Psoas muscle (tissue), 8 donors: ENCODE measurements around the gene R3HDM4. TPM values are rescaled to one million over a fixed set of nuclear protein-coding genes. Genes with fewer than 3 reads are reported as not detected.

Source experiments
- ATAC-seq, 4 donors: fragments of 200-7000 bp; cut with Tn5 transposase; one replicate each; pipeline ENCODE4 v1.9.1; 2020; ENCODE audit warnings: moderate library complexity in 3 of 4, mild to moderate bottlenecking in 2 of 4
- DNase-seq, 2 donors: peaks; one replicate each; pipeline ENCODE4 v3.0.0-alpha.2; 2020
- H3K27ac ChIP-seq: fragments of 200-600 bp; one replicate; pipeline ENCODE4 v1.8.0; 2022
- H3K27me3 ChIP-seq, 3 donors: fragments of 200-600 bp in 1 of 3; one replicate each; pipeline versions ENCODE4 v1.6.1 to v1.8.0; 2013 to 2022; ENCODE audit warnings: low read length in 2 of 3, mild to moderate bottlenecking in 2 of 3, moderate library complexity in 1 of 3; ENCODE audit not compliant: insufficient read depth in 3 of 3
- H3K36me3 ChIP-seq, 2 donors: fragments of 200-600 bp in 1 of 2; one replicate each; pipeline versions ENCODE4 v1.6.1 to v1.8.0; 2013 to 2022; ENCODE audit warnings: low read depth in 1 of 2, mild to moderate bottlenecking in 1 of 2, moderate library complexity in 1 of 2; ENCODE audit not compliant: insufficient read depth in 1 of 2
- H3K4me1 ChIP-seq: fragments of 200-600 bp; one replicate; pipeline ENCODE4 v1.8.0; 2022
- H3K4me3 ChIP-seq: fragments of 200-600 bp; one replicate; pipeline ENCODE4 v1.8.0; 2022; ENCODE audit warnings: mild to moderate bottlenecking
- H3K9me3 ChIP-seq: fragments of 200-600 bp; one replicate; pipeline ENCODE4 v1.8.0; 2022
- CTCF ChIP-seq: fragments of 200-600 bp; IDR thresholded peaks from one replicate; pipeline ENCODE4 v1.8.0; 2022; ENCODE audit warnings: antibody characterized with exemption
- WGBS, 3 donors: extraction: QIAGEN DNeasy Blood & Tissue Kit; methylation state at CpG; one replicate each; pipeline versions ENCODE4 v1.1.6 to v1.1.7; 2013; 5-methylcytosine and 5-hydroxymethylcytosine counted together
- intact Hi-C, 2 donors: fragments of 100-400 bp; cut with DNase I; formaldehyde crosslinking; loops; one replicate each; pipeline versions ENCODE4 v1.11.0 to v1.14.2; 2022
- polyA plus RNA-seq, 3 donors: library from polyadenylated mRNA; stranded (reverse); fragments of 200-250 nt; gene quantifications; one replicate each; pipeline ENCODE4 v1.2.3, GENCODE V29; 2013
- total RNA-seq, 4 donors: library from RNA; stranded (reverse); fragmentation: NEBNext Ultra II Directional in 2 of 4; extraction: Animal tissue kit (Norgen Biotek cat#: 25700) in 2 of 4; gene quantifications; one replicate each; pipeline versions ENCODE4 v1.2.1 to v1.2.4, GENCODE V29; 2021 to 2023
- donor health status: healthy with polysubstance abuse.
- donor health status: DM: no; HTN: no; CAD: no; lungs with moderate emphysema.
- donor health status: Bipolar disorder and iron deficiency.
- donor health status: healthy.
- donor health status: DM: yes; HTN: yes; CAD: no.
- donor health status: DM: no; HTN: no; CAD: no.
- donor health status: DM: no; HTN: no; CAD: no.
- donor health status: DM: yes; HTN: yes; CAD: no.

Gene R3HDM4
- total and polyA plus RNA-seq, 7 donors = 17.8 to 92.0 (median 51.0) TPM

DNA sequence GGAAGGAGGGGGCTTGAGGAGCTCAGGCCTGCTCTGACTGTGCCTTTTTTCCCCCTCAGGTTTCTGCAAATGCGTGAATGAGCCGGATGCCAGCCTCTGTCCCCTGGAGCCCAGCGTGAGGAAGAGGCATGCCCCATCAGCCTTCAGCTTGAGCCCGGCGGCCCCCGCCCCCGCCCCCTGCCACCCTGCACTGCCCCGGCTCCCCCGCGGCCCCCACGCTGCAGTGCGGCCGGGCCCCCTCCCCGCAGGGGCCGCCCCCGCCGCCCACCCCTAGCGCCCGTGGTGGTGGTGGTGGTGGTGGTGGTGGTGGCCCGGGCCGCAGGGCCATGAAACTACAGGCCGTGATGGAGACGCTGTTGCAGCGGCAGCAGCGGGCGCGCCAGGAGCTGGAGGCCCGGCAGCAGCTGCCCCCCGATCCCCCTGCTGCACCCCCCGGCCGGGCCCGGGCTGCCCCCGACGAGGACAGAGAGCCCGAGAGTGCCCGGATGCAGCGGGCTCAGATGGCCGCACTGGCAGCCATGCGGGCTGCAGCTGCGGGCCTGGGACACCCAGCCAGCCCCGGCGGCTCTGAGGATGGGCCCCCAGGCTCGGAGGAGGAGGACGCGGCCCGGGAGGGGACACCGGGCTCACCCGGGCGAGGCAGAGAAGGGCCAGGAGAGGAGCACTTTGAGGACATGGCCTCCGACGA, 16.3 kb upstream of the R3HDM4 start:
- H3K27me3 ChIP-seq = no peaks in the 10 kb centered on the region
- ATAC-seq = no peak
- H3K4me3 ChIP-seq = no peak overlapping the region
- no peak for DNase-seq
- TF ChIP-seq CTCF = no peak
- no peak overlapping the region for H3K27ac ChIP-seq
- peaks cover 15% of the 10 kb centered on the region for H3K4me1 ChIP-seq
- intact Hi-C loops = loop anchor here in 1 of 2 donors (10.0 kb wide), 1 partner anchor 285 kb away; no protein-coding TSS in a partner anchor
- no peaks in the 10 kb centered on the region for H3K36me3 ChIP-seq
- 88 to 93% (median 88%) methylated on average over 30 to 51 of the region's 51 CpGs for WGBS, 3 donors
- no peaks in the 10 kb centered on the region for H3K9me3 ChIP-seq

- intact Hi-C loops = loop anchor here in 1 of 2 donors (10.0 kb wide), 1 partner anchor 286 kb away; no protein-coding TSS in a partner anchor
- Histone ChIP-seq H3K27me3 (no peaks in the 10 kb centered on the region), H3K4me3 (no peak overlapping the region), H3K4me1 (peaks cover 8% of the 10 kb centered on the region), H3K27ac (no peak overlapping the region), H3K36me3 (no peaks in the 10 kb centered on the region), H3K9me3 (no peaks in the 10 kb centered on the region)
- DNase-seq (no peak), ATAC-seq (no peak)
- TF ChIP-seq CTCF = no peak
- WGBS, 3 donors = 78 to 92% (median 81%) methylated on average over 18 of the region's 18 CpGs
These were observed 15.6 kb upstream of the R3HDM4 start for GRCh38 chr19:928471-929202.

- Histone ChIP-seq H3K4me1 (peaks cover under 1% of the 10 kb centered on the region), H3K36me3 (no peaks in the 10 kb centered on the region), H3K4me3 (peak overlapping the region; percentile 94), H3K27me3 (no peaks in the 10 kb centered on the region), H3K27ac (no peak overlapping the region), H3K9me3 (no peaks in the 10 kb centered on the region)
- 80 to 84% (median 81%) methylated on average over 11 to 12 of the region's 12 CpGs for WGBS, 3 donors
- TF ChIP-seq CTCF = no peak
- intact Hi-C loops = loop anchor here in 1 of 2 donors (10.0 kb wide), 1 partner anchor 287 kb away; no protein-coding TSS in a partner anchor
- ATAC-seq (no peak), DNase-seq (no peak)
These were observed 14.9 kb upstream of the R3HDM4 start for GRCh38 chr19:927780-928401.

DNA sequence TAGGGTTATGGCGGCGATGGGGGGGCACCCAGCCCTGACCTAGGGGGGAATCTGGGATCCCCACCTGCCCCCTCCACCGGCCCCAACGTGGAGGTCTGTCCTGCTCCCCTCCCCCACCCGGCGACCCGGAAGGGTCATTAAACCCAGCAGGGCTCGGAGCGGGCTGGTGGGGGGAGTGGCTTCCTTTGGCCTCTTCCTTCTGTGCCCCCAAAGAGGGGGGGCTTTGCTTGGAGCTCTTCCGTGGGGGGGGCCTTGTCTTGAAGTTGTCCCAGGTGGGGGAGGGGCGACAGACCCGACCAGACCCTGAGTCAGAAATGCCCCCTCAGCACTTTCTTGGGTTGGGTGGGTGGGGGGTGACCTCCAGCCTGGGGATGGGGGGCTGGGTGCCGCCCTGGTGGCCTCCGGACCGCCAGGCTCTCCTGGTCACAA, 14.3 kb upstream of the R3HDM4 start:
- Histone ChIP-seq H3K9me3 (no peaks in the 10 kb centered on the region), H3K27me3 (no peaks in the 10 kb centered on the region), H3K27ac (no peak overlapping the region), H3K4me1 (no peaks in the 10 kb centered on the region), H3K36me3 (no peaks in the 10 kb centered on the region), H3K4me3 (peak overlapping the region; percentile 94)
- no peak for TF ChIP-seq CTCF
- intact Hi-C loops = loop anchor here in 1 of 2 donors (10.0 kb wide), 1 partner anchor 287 kb away; no protein-coding TSS in a partner anchor
- DNase-seq (peak in 1 of 2 donors; percentile 70), ATAC-seq (no peak)
- 22 to 42% (median 28%) methylated on average over 9 to 15 of the region's 15 CpGs for WGBS, 3 donors
